HG03060 (cell line): ENCODE results near the gene PRDX2.
A peak's percentile ranks its signal among the peaks of the same experiment; 100 is the strongest.

ENCODE experiments used
- ATAC-seq: cut with Tn5 transposase; IDR thresholded peaks from one replicate; pipeline ENCODE4 v1.9.1; 2021; ENCODE audit warnings: low read depth, moderate number of reproducible peaks; ENCODE audit not compliant: unreplicated experiment

The PRDX2 gene

GRCh38 chr19:12793290-12794195 lies 8.1 kb downstream of the PRDX2 start:
- no peak for ATAC-seq

DNA sequence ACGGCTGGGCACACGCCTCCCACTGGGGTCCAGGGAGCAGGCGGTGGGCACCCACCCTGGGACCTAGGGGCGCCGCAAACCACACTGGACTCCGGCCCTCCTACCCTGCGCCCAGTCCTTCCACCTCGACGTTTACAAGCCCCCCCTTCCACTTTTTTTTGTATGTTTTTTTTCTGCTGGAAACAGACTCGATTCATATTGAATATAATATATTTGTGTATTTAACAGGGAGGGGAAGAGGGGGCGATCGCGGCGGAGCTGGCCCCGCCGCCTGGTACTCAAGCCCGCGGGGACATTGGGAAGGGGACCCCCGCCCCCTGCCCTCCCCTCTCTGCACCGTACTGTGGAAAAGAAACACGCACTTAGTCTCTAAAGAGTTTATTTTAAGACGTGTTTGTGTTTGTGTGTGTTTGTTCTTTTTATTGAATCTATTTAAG lies 8.7 kb downstream of the PRDX2 start:
- ATAC-seq = no peak

DNA sequence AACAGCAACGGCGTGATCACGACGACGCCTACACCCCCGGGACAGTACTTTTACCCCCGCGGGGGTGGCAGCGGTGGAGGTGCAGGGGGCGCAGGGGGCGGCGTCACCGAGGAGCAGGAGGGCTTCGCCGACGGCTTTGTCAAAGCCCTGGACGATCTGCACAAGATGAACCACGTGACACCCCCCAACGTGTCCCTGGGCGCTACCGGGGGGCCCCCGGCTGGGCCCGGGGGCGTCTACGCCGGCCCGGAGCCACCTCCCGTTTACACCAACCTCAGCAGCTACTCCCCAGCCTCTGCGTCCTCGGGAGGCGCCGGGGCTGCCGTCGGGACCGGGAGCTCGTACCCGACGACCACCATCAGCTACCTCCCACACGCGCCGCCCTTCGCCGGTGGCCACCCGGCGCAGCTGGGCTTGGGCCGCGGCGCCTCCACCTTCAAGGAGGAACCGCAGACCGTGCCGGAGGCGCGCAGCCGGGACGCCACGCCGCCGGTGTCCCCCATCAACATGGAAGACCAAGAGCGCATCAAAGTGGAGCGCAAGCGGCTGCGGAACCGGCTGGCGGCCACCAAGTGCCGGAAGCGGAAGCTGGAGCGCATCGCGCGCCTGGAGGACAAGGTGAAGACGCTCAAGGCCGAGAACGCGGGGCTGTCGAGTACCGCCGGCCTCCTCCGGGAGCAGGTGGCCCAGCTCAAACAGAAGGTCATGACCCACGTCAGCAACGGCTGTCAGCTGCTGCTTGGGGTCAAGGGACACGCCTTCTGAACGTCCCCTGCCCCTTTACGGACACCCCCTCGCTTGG lies 9.3 kb downstream of the PRDX2 start:
- no peak for ATAC-seq

DNA sequence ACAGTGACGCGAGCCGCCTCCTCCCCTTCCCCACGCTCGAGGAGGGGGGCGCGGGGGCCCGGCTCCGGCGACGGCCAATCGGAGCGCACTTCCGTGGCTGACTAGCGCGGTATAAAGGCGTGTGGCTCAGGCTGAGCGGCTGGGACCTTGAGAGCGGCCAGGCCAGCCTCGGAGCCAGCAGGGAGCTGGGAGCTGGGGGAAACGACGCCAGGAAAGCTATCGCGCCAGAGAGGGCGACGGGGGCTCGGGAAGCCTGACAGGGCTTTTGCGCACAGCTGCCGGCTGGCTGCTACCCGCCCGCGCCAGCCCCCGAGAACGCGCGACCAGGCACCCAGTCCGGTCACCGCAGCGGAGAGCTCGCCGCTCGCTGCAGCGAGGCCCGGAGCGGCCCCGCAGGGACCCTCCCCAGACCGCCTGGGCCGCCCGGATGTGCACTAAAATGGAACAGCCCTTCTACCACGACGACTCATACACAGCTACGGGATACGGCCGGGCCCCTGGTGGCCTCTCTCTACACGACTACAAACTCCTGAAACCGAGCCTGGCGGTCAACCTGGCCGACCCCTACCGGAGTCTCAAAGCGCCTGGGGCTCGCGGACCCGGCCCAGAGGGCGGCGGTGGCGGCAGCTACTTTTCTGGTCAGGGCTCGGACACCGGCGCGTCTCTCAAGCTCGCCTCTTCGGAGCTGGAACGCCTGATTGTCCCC lies 10.1 kb downstream of the PRDX2 start, which contains the start of gene JUNB:
TSS of gene JUNB (plus strand) at position 142 of the 706 bp plus-strand sequence. CDS start at position 428, 286 bp downstream.
- no peak for ATAC-seq

- no peak for ATAC-seq
These were observed 10.8 kb downstream of the PRDX2 start for GRCh38 chr19:12790628-12791344.

- peak; percentile 15 for ATAC-seq
These were observed 11.5 kb downstream of the PRDX2 start for GRCh38 chr19:12789904-12790619.

GRCh38 chr19:12789098-12789903 lies 12.3 kb downstream of the PRDX2 start:
- ATAC-seq = no peak

GRCh38 chr19:12788682-12789097 lies 12.9 kb downstream of the PRDX2 start:
- no peak for ATAC-seq

GRCh38 chr19:12788042-12788681 lies 13.4 kb downstream of the PRDX2 start:
- no peak for ATAC-seq

GRCh38 chr19:12787458-12787857 lies 14.1 kb downstream of the PRDX2 start:
- no peak for ATAC-seq

- no peak for ATAC-seq
These were observed 14.6 kb downstream of the PRDX2 start for GRCh38 chr19:12786952-12787351.

- ATAC-seq = no peak
These were observed 15.3 kb downstream of the PRDX2 start for GRCh38 chr19:12786141-12786870.

DNA sequence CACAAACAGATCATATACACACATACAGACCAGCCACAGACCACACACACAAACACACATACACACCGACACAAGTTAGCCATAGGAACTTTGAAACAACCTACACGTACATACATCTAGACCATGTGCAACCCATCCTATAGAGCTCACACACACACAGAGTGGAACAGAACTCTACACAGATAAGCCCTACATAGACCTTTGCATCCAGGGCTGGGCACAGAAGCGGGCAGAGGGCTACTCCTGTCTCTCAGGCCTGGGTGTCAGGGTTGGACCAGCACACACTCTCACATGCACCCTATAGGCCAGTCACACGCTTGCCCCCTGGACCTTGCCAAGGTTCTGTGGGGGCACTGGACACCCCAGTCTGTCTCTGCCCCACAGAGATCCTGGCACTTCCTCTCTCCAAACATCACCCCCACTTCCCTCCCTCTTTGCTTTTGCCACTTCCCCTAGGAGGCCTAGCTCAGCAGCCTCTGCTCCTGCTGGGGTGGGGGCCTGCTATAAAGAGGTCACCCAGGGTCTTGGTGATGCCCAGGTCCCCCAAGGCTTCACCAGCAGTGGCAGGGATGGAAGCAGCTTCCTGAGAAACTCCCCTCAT lies 16.1 kb downstream of the PRDX2 start:
- no peak for ATAC-seq

DNA sequence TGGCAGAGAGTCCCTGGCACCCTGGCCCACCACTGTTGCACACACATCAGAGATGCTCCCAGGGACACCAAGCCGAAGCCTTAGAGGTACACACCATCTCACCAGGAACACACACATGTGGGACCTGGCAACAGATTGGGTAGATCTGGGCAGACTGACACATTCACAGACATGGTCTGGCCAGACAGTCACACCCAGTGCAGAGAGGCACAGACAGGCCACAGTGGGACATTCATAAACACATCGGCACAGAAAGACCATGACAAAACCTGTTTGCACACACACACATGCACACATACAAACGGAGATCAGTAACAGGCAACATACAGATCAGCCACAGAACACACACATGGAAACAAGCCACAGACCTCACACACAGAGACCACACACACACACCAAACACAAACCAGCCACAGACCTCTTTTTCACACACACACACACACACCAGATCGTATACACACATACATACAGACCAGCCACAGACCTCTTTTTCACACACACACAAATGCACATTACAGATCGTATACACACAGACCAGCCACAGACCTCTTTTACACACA lies 16.6 kb downstream of the PRDX2 start:
- ATAC-seq = no peak

GRCh38 chr19:12784394-12784870 lies 17.2 kb downstream of the PRDX2 start:
- ATAC-seq = no peak

GRCh38 chr19:12783849-12784393 lies 17.7 kb downstream of the PRDX2 start:
- no peak for ATAC-seq
